EH (cell line): ENCODE results near the gene HOXA4.

Source experiments
- DNase-seq: peaks from one replicate; pipeline ENCODE4 v3.0.0-alpha.2; 2015; ENCODE audit warnings: low read depth

HOXA4 gene

GRCh38 chr7:27133409-27134231 is 3.1 kb upstream of the HOXA4 start:
- no peak for DNase-seq

DNA sequence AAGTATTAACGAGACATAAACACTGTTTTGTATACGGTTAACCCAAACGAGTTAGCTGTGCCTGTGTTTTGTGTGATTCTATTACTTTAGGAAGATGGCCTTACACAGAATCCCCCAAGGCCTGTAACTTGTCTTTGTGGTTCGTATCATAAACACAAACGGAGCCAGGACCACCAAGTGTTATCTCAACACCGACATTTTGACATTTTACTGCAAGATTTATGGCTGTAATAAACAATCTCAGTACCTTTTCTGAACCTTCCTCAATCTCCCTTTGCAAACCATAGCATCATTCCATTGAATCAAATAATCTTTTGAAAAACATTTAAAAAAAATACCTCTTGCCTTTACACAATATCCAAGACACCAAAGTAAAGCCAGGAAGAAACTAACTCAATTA is 2.4 kb upstream of the HOXA4 start:
- DNase-seq: no peak

- DNase-seq: no peak
These were observed 1.7 kb upstream of the HOXA4 start for GRCh38 chr7:27132214-27132613.

DNA sequence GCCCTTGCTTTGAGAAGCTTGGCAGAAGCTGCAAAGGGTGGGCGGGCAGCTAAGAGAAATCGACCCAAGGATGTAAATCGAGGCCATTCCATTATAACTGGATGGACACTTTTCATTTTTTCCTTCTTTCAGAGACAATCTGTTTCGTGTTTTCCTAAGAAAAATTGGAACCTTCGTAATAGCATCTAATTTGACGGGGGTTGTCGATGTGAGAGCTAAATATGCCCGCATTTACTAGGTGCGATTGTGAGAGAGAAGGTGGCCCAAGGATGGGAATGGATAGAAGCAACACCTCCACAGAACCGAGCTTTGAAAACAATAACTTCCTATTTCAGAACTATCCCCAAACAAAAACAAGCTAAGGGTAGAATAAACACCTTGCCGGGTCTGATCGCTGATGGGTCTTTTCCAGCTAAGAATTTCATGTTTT is 848 bp upstream of the HOXA4 start:
- DNase-seq: no peak

DNA sequence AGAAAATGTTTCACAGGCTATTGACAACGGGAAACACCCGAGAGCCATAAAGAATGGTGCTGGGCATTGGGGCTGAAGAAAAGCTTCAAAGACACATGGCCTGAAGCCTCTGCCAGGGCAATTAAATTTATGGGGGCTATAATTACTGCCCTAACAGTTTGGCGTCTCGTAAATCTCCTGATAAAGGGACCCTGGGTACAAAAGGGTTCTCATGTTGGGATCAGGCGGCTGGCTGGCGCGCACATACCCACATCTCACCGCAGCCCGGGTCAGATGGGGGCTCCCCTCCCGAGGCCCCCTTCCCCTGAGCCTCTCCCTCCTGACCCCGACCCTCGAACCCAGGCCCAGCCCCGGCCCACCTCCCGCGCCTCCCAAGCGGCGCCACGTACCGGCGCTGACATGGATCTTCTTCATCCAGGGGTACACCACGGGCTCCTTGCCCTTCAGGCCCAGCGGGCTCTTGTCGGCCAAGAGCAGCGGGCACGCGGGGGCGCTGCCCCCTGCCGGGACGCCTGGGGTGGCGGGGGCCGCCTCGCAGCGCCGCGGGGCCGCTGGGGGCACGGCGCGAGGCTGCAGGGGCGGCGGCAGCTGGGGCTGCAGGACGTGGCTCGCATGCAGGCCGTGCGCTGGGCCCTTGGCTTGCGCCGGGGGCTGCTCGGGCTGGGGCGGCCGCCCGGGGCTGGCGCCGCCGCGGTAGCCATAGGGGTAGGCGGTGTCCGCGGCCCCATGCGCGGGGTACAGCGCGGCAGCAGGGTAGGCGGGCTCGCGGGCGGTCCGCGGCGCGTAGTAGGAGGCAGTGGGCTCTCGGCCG is 623 bp downstream of the HOXA4 start:
- DNase-seq: peak; percentile 49

GRCh38 chr7:27128776-27129728 is 1.5 kb downstream of the HOXA4 start:
- DNase-seq: no peak

DNA sequence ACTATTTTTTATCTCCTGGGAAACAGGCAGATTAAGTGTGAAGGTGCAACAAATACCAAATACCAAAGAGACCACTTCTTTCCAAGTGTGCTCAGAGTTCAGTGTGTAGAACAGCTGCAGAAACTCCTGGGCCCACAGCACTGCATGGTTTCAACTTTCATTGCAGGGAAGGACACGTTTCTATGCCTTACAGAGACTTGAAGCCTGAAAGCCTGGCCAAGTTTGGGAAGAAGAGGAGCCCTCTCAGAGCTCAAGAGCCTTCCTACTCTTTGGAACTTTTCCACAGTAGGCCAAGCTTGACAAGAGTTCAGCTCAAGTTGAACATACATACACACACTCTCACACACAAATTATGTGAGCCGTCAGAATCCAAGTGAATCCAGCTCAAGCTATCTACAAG is 2.5 kb downstream of the HOXA4 start:
- no peak for DNase-seq

DNA sequence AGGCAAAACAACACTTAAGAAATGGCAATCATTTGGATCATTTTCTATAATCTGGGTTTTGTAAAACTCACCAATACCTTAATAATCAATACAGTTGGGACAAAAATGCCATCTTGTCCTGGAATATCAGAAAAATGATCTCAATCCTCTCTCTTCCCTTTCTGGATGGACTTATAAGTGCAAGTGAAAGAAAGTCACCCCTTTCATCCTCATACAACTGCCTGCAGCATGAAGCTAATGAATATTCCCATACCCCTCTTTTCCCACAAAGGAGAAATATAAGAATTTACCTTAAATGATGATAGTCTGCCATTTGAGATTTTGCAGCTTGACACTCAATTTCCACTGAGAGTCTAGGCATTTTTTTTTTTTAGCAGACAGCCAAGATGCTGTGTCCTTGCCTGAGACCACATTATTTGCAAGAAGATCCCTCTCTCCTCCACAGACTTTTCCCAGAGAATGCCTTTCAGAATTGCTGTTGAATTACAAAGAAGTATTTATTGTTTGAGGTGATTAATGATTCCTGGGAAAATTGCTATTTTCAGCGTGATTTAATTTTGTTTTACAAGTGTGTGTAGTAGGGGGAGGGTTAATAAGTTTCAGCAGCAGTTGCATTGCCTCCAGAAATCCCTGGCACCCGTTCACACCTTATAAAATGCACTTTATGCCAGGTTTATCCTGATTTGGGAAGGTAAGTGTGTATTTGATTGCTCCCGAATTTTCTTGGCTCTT is 3.8 kb downstream of the HOXA4 start:
- no peak for DNase-seq

GRCh38 chr7:27125986-27126394 is 4.6 kb downstream of the HOXA4 start:
- DNase-seq: no peak

DNA sequence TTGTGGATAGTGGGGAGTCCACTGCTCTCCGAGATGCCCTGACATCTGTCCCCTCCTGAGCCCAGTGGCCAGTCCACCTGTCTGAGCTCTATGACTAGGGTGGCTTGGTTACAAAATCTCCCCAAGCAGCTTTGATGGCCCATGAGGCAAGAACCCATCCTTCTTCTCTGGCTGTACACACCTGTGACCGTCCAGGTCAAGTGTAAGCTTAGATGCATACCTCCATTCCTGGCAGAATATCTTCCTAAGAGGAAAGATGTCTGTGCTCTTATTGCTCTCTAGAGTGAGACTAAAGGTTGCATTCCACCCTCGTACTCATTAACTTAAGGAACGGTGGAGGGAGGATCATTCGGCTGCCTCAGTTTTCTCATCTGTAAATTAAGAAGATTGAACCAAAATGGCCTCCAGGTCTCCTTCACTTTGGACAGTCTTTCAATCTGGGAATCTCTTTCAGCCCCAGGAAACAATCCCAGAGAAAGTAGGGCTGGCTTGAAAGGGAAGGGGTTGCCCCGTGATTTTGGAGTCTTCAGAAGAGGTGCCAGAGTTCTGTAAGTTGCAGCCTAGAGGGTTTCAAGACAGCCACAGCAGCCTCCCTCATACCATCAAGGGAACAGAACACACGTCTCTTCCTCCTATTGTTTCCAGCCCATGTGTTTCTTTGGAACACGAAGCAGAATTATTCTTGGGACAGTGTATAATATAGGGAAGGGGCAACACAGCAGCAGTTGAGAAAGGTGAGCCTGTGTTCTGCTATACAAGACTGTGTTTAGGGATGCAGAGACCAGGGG is 5.5 kb downstream of the HOXA4 start:
- DNase-seq: no peak

DNA sequence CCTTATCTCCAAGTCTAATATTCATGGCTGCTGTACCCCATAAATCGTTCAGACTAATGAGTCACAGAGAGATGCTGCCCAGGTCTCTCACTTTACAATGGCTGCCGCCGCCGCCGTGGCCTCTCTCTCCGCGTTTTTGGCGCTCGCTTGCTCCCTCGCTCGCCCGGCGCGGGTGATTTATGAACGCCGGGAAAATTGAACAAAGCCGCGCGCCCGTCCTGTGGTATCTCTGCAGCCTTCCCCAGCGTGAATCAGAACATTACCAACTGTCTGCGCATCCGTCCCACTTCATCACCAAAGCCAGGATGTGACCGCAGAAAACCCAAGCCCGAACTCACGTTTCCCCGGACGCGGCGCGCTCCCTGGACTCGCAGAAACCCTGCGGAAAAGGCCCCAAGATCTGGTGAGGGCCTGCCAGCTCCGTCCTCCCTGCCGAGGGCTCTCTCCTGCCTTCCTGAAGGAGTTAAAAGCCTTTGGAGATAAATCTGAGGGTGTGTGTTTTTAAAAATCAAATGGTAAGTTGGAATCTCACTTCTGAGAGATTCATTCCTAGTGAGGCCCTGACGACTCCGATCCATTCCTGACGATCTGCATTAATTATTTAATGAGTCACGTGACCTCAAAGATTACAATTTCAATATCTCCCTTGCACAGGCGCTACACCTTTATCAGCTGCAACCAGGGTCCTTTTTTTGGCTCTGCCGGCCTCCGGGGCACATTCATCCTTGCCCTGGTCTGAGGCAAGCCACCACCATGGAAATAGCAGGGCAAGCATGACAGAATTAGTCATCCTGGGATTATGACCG is 6.3 kb downstream of the HOXA4 start:
- no peak for DNase-seq

GRCh38 chr7:27123477-27124053 is 7.0 kb downstream of the HOXA4 start:
- no peak for DNase-seq

DNA sequence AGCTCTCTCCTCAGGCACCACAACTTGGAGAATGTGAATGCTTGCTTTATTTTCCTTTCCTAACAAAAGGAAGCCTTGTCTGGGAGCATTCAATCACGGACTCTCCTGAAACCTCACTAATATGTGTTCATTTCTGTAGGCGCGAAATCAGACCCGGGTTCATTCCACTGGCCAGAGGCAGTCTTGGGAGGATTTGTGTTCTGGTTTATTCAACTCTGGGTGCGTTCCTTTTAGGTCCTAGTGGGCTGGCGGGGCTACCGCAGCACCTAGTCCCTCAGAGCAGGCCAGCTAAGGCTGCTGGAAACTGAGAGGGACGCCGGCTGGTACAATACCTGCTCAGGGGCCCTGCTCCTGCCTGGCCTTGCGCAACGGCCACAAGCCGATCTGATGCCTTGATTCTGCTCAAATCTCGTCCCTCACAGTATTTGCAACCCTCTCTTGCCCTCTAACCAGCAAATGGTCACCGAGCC is 7.5 kb downstream of the HOXA4 start:
- DNase-seq: no peak

DNA sequence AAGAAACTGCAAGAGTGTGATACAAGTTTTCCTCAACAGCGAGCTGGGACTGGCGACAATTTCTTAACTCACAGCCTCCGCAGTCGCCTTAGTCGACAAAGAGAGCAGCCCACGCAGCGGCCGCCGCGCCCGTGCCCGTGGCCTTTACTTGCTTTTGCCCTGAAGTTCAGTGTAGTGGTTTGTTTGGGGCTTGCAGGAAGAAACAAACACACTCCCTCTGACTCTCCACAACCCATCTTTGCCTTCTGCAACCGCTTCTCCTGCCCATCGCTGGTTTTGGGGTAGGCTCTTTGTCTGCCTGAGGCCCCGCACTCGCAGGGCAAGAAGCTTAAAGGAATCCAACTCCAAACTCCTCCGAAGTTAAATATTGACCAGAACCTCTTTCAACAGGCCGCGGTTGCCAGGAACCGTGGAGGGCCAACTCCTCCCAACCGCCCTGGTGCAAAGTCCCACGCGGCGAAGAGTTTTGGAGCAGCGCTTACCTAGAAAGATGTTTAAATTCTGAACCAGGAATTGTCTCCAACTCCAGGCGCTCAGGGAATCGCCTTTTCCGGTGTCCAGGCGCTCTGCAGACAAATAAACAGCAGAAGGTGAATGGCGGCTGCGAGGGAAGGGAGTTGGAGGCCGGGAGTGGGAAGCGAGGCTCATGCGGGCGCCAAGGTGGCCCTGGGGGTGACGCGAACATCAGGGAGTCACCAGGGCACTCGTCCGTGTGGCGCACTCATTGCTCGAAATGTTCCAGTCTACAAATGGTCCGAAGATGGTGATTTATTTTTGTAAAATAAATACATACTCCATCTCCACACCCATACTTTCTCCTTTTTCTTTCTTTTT is 8.3 kb downstream of the HOXA4 start:
- no peak for DNase-seq

DNA sequence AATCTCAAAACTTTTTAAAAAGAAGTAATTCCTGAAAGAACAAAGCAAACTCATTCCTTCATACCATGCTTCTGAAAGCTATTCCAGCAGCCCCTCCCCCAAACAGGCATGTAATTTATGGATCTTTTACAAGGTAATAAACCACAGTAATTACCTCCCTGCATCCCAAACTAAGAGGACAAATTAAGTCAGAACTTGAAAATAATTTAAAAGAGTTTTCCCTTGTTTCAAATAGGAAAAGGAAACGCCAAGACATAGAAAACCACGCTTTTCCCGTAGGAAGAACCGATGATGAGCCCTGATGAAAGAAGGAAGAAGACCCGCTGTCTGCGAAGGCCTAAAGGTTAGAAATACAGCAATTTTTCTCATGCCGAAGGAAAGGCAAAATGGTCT is 8.9 kb downstream of the HOXA4 start:
- no peak for DNase-seq

- DNase-seq: no peak
These were observed 11.1 kb downstream of the HOXA4 start for GRCh38 chr7:27119412-27119911.

GRCh38 chr7:27118580-27118979 is 12.0 kb downstream of the HOXA4 start:
- DNase-seq: no peak

DNA sequence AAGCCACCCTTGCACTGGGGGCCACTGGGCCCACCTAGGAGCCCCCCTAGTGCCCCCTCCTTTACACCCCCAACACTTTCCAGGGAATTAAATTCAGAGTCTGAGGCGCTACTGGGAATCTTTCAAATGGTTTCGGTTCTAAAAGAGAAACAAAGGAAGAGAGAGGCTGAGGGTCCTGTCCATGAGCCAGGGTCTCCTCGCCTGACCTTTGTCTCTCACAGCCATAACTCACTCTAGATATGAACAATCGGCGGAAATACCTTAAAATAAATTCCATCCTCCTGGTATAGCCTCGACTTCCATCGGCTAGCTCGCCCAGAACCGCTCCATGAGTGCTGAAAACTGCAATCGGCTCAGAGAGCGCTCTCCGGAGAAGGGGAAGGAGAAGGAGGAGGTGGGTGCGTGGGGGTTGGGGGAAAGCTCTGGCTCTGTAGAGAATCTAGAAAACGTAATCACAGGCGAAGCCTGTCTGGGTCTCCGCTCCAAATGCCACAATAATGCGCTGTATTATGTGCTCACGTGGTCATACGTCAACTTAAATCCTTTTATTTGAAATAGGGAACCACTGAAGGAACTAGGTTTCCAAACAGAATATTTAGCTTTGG is 12.6 kb downstream of the HOXA4 start:
- no peak for DNase-seq
